Stimulated activated CD4-positive, alpha-beta T cell treated with anti-CD3 and anti-CD28 coated beads, Interleukin-1b, Interleukin-23, amount 100 ng/mL, for 48 hours (primary cell): ENCODE results near the gene CCDC40.

Experiments used
- DNase-seq: peaks from one replicate; pipeline ENCODE4 v3.0.0-alpha.2; 2020

CCDC40 gene

GRCh38 chr17:80002070-80002641 is 34.3 kb upstream of the CCDC40 start:
- no peak for DNase-seq

GRCh38 chr17:80002690-80003490 is 33.6 kb upstream of the CCDC40 start:
- no peak for DNase-seq

GRCh38 chr17:80003969-80004368 is 32.5 kb upstream of the CCDC40 start:
- no peak for DNase-seq

GRCh38 chr17:80005360-80006338 is 30.8 kb upstream of the CCDC40 start:
- DNase-seq: peak; percentile 49

GRCh38 chr17:80006339-80006720 is 30.1 kb upstream of the CCDC40 start:
- DNase-seq: no peak

GRCh38 chr17:80006811-80007752 is 29.4 kb upstream of the CCDC40 start:
- no peak for DNase-seq

- no peak for DNase-seq
These were observed 28.5 kb upstream of the CCDC40 start for GRCh38 chr17:80007939-80008338.

GRCh38 chr17:80008383-80008840 is 28.0 kb upstream of the CCDC40 start:
- DNase-seq: peak; percentile 82

GRCh38 chr17:80008848-80009247 is 27.6 kb upstream of the CCDC40 start:
- no peak for DNase-seq

GRCh38 chr17:80009391-80010282 is 26.8 kb upstream of the CCDC40 start:
- DNase-seq: no peak

GRCh38 chr17:80010283-80010858 is 26.1 kb upstream of the CCDC40 start:
- DNase-seq: no peak

- DNase-seq: no peak
These were observed 24.4 kb upstream of the CCDC40 start for GRCh38 chr17:80011989-80012555.

GRCh38 chr17:80012765-80013741 is 23.4 kb upstream of the CCDC40 start:
- no peak for DNase-seq

GRCh38 chr17:80017226-80018010 is 19.0 kb upstream of the CCDC40 start:
- DNase-seq: no peak

GRCh38 chr17:80018917-80019651 is 17.4 kb upstream of the CCDC40 start:
- no peak for DNase-seq

GRCh38 chr17:80021600-80021999 is 14.8 kb upstream of the CCDC40 start:
- no peak for DNase-seq

GRCh38 chr17:80023481-80024205 is 12.8 kb upstream of the CCDC40 start:
- DNase-seq: no peak
